Activated CD4-positive, alpha-beta T cell treated with anti-CD3 and anti-CD28 coated beads, Interleukin-2, amount 10 ng/mL, durations not matched to agents 24 days and 14 days (primary cell): ENCODE measurements around the gene SEPSECS. TPM values are rescaled to one million over a fixed set of nuclear protein-coding genes. Genes with fewer than 3 reads are reported as not detected.
A peak's percentile ranks its signal among the peaks of the same experiment; 100 is the strongest.

ENCODE experiments used
- DNase-seq: peaks from one replicate; pipeline ENCODE4 v3.0.0; 2022
- H3K27ac Mint-ChIP-seq: one replicate; pipeline ENCODE4 v1.8.0; 2022; ENCODE audit warnings: mild to moderate bottlenecking, mixed read lengths
- H3K27me3 Mint-ChIP-seq: one replicate; pipeline ENCODE4 v1.8.0; 2022; ENCODE audit warnings: mixed read lengths
- H3K36me3 Mint-ChIP-seq: one replicate; pipeline ENCODE4 v1.8.0; 2022; ENCODE audit warnings: low read depth, mild to moderate bottlenecking, mixed read lengths
- H3K4me1 Mint-ChIP-seq: one replicate; pipeline ENCODE4 v1.8.0; 2021; ENCODE audit warnings: mixed read lengths
- H3K4me3 Mint-ChIP-seq: one replicate; pipeline ENCODE4 v1.8.0; 2022; ENCODE audit warnings: mild to moderate bottlenecking, moderate library complexity, mixed read lengths
- H3K9me3 Mint-ChIP-seq: one replicate; pipeline ENCODE4 v1.8.0; 2021; ENCODE audit warnings: mixed read lengths
- intact Hi-C: fragments of 100-400 bp; cut with micrococcal nuclease; formaldehyde crosslinking; loops from one replicate; pipeline ENCODE4 v1.15.1; 2023
- total RNA-seq: library from RNA; stranded (reverse); gene quantifications from 2 replicates; pipeline ENCODE4 v1.2.3, GENCODE V29; 2022

The SEPSECS gene
- total RNA-seq: 12.0 and 13.2 TPM in 2 replicates

DNA sequence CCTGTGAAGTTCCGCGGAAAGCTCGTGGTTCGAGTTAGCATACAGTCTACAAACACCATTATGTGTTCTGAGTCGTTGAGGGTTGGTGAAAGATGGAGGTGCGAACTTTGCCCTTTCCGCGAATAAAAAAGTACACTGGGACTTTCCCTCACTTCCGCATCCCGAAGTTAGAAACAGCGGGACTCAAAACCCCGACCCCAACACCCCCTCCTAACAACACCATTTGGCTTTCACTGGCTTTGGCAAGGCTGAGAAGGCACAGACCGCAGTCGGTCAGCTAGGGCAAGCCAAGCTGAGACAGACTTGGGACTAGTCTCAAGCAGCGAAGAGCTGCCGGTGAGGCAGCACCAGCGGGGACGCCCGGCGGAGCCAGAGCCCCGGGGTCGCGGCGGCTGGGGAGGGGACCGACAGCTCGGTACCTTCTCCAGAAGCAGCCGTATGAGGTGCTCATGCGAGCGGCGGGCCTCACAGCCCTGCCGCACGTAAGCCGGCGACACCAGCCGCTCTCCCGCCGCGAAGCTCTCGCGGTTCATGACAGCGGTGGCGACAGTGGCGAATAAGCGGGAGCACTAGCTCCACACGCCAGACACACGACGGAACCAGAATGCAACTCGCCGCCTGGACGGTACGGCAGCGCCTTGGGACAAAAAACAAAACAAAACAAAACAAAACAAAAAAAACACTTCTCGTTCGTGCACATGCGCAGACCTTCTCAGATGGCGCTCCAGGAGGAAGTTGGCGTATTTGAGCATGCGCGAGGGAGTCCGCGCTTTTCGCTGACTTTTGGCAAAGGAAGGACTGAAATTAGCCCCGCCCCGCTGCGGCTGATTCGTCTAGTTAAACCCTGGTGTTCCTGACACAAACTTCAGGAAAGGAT lies at the start of gene SEPSECS:
Gene SEPSECS (minus strand): TSS at position 613 of the 877 bp plus-strand sequence. CDS start 80 bp downstream, at position 533.
- Mint-ChIP-seq H3K4me3 (peak within 1 kb of the TSS; percentile 85), H3K36me3 (peaks cover 22% of the 10 kb centered on the region), H3K27ac (peak within 1 kb of the TSS; percentile 100), H3K27me3 (peaks cover 2% of the 10 kb centered on the region), H3K4me1 (peaks cover 33% of the 10 kb centered on the region), H3K9me3 (no peaks in the 10 kb centered on the region)
- DNase-seq: peak; percentile 98
- intact Hi-C loops: loop anchor here (1.0 to 10.0 kb wide), 9 partner anchors 19 to 1425 kb away; partner anchors contain the start of genes ANAPC4, DHX15, SMIM20 and TBC1D19

DNA sequence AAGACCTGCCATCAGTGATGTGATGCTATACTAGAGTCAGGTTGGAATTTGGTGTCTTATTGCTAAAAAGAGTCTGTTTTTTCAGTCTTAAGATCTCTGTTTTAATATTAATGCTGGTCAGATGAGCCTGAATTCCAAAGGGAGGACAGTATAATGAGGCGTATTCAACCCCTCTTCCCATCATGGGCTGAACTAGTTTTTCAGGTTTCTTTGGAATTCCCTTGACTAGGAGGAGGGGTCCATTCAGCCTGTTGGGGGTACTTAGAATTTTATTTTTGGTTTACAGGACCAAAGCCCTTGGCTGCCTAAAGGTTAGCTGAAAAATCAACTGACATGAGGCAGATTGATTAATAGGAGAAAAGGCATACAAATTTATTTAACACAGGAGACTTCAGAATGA lies 49.5 kb upstream of the SEPSECS start:
- H3K36me3 Mint-ChIP-seq: no peaks in the 10 kb centered on the region
- no peaks in the 10 kb centered on the region for H3K27me3 Mint-ChIP-seq
- no peaks in the 10 kb centered on the region for H3K4me1 Mint-ChIP-seq
- DNase-seq: no peak
- H3K27ac Mint-ChIP-seq: no peak overlapping the region
- intact Hi-C loops: no loop called here
- H3K9me3 Mint-ChIP-seq: peaks cover 4% of the 10 kb centered on the region
- no peak overlapping the region for H3K4me3 Mint-ChIP-seq

GRCh38 chr4:25207997-25208396 lies 47.7 kb upstream of the SEPSECS start:
- Mint-ChIP-seq H3K36me3 (no peaks in the 10 kb centered on the region), H3K27ac (no peak overlapping the region), H3K4me1 (no peaks in the 10 kb centered on the region), H3K9me3 (no peaks in the 10 kb centered on the region), H3K27me3 (no peaks in the 10 kb centered on the region), H3K4me3 (no peak overlapping the region)
- intact Hi-C loops: no loop called here
- DNase-seq: no peak

DNA sequence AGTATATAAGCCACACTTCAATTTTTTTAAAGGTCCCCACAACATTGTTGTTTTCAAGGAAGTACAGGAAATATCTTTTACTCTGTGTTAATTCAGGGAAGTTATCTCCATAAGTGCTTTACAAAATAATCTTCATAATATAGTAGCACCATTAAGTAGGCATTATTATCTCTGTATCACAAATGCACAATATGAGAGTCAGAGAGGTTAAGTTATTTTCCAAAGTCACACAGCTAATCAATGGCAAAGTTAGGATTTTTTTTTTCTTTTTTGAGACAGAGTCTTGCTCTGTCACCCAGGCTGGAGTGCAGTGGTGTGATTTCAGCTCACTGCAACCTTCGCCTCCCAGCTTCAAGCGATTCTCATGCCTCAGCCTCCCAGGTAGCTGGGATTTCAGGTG lies 38.5 kb upstream of the SEPSECS start:
- no peak for DNase-seq
- Mint-ChIP-seq H3K4me3 (no peak overlapping the region), H3K9me3 (peaks cover 11% of the 10 kb centered on the region), H3K4me1 (peaks cover 4% of the 10 kb centered on the region), H3K36me3 (peaks cover 7% of the 10 kb centered on the region), H3K27ac (no peak overlapping the region), H3K27me3 (no peaks in the 10 kb centered on the region)
- intact Hi-C loops: no loop called here

GRCh38 chr4:25190407-25190806 lies 30.2 kb upstream of the SEPSECS start:
- intact Hi-C loops: no loop called here
- no peak for DNase-seq
- Mint-ChIP-seq H3K4me3 (no peak overlapping the region), H3K27ac (no peak overlapping the region), H3K27me3 (no peaks in the 10 kb centered on the region), H3K4me1 (peaks cover 4% of the 10 kb centered on the region), H3K9me3 (no peaks in the 10 kb centered on the region), H3K36me3 (peaks cover 1% of the 10 kb centered on the region)

DNA sequence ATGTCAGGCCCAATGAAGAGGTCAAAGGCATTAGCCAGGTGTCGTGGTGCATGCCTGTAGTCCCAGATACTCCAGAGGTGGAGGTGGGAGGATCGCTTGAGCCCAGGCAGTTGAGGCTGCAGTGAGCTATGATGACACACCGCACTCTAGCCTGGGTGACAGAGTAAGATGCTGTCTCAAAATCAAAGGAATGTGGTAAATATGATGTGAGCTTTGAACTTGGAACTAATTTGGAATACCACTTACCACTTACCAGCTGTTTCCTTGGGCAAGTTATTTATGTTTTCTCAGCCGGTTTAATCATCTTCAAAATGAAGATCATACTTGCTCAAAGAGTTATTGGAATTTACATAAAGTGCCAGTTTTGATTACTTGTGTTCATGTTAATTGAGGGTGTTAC lies 23.8 kb upstream of the SEPSECS start:
- H3K9me3 Mint-ChIP-seq: no peaks in the 10 kb centered on the region
- H3K4me1 Mint-ChIP-seq: peaks cover 10% of the 10 kb centered on the region
- DNase-seq: no peak
- intact Hi-C loops: loop anchor here (5.0 kb wide), 1 partner anchor 48 kb away; the partner anchor contains the start of gene PI4K2B
- peaks cover 1% of the 10 kb centered on the region for H3K36me3 Mint-ChIP-seq
- H3K4me3 Mint-ChIP-seq: no peak overlapping the region
- H3K27me3 Mint-ChIP-seq: no peaks in the 10 kb centered on the region
- H3K27ac Mint-ChIP-seq: no peak overlapping the region

DNA sequence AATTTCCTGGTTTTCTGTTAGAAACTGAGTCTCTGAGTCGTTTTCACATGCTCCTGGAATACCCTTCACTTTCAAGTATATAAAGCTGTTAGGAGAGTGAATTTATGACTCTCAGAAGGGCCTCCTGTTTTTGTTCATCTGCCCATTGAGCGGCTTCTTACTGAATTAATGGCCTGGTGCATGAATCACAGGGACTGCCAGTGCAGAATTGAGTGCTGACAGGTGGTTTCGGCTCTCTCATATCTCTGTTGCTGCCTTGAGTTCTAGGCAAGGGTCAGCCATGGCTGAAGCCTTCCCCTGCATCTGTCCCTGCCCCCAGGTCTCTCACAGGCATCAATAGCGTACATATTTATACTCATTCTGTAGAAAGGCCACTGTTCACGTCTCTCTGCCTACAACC lies 22.7 kb upstream of the SEPSECS start:
- intact Hi-C loops: loop anchor here (5.0 kb wide), 1 partner anchor 49 kb away; the partner anchor contains the start of gene PI4K2B
- no peak overlapping the region for H3K27ac Mint-ChIP-seq
- H3K4me3 Mint-ChIP-seq: no peak overlapping the region
- DNase-seq: no peak
- H3K36me3 Mint-ChIP-seq: no peaks in the 10 kb centered on the region
- H3K9me3 Mint-ChIP-seq: no peaks in the 10 kb centered on the region
- peaks cover 19% of the 10 kb centered on the region for H3K4me1 Mint-ChIP-seq
- H3K27me3 Mint-ChIP-seq: no peaks in the 10 kb centered on the region

DNA sequence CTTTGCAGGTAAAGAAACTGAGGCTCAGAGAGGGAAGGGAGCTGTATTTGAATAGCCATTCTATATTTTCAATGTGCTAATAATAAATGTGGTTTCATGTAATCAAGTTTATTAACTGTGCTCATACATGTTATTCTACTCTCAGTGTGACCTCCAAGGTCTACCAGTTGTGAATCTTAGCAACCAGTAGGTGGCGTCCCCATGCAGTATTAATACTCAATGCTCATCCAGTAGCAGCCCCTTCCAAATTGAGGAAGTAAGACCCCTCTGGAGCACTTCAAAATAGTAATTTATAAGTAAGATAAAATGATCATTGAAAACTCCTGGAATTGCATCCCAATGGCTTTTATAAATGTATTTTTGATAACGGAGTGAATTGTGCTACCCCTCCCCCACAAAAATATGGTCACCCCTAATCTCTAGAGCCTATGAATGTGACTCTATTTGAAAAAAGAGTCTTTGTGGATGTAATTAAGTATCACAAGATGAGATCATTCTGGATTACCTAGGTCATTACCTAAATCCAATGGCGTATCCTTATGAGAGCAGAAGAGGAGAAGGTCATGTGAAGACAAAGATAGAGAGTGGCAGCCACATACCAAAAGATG lies 20.4 kb upstream of the SEPSECS start:
- DNase-seq: peak; percentile 78
- H3K4me1 Mint-ChIP-seq: peaks cover 19% of the 10 kb centered on the region
- no peaks in the 10 kb centered on the region for H3K9me3 Mint-ChIP-seq
- peaks cover 5% of the 10 kb centered on the region for H3K36me3 Mint-ChIP-seq
- no peak overlapping the region for H3K4me3 Mint-ChIP-seq
- H3K27ac Mint-ChIP-seq: no peak overlapping the region
- intact Hi-C loops: loop anchor here (1.0 to 5.0 kb wide), 3 partner anchors 52 to 187 kb away; partner anchors contain the start of genes PI4K2B and ZCCHC4
- no peaks in the 10 kb centered on the region for H3K27me3 Mint-ChIP-seq

DNA sequence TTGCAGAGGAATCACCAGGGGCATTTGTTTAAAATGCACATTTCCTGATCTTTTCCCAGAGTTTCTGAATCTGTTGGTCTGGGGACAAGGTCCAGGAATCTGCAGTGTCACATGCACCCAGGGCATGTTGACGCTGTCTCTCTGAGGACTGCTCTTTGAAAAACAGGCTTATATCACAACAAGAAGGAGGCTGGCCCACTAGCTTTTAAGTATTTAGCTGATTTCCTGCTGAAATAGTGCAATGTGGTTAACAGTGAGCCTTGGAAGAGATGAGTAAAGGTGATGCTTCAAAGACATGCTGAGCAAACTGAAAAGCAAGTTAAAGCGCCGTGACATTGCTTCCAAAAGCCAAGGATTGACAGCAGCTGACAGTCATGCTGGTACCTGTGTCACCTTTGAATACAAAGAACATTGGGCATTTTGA lies 18.6 kb upstream of the SEPSECS start:
- H3K27me3 Mint-ChIP-seq: no peaks in the 10 kb centered on the region
- peaks cover 6% of the 10 kb centered on the region for H3K36me3 Mint-ChIP-seq
- peak; percentile 65 for DNase-seq
- H3K9me3 Mint-ChIP-seq: no peaks in the 10 kb centered on the region
- peaks cover 19% of the 10 kb centered on the region for H3K4me1 Mint-ChIP-seq
- intact Hi-C loops: loop anchor here (1.0 kb wide), 1 partner anchor 19 kb away; the partner anchor contains the start of gene SEPSECS
- H3K27ac Mint-ChIP-seq: no peak overlapping the region
- no peak overlapping the region for H3K4me3 Mint-ChIP-seq

DNA sequence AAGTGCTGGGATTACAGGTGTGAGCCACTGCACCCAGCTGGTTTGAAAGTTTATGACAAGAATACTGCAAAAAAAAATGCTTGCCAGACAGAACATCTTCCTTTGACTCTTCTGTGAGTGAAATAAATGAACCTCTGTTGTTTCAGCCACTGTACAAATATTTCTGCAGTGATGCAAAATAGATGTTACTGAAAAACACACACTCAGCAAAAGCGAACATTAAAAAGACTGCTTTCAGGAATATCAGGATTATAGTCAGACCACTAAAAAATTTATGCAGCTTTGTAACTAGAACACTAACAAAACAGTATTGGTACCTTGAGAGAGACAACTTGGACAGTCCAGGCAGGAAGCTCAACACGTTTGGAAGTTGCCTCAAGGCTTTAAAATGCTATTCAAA lies 16.9 kb upstream of the SEPSECS start:
- Mint-ChIP-seq H3K4me1 (peaks cover 18% of the 10 kb centered on the region), H3K9me3 (no peaks in the 10 kb centered on the region), H3K36me3 (peaks cover 12% of the 10 kb centered on the region), H3K27me3 (no peaks in the 10 kb centered on the region), H3K27ac (no peak overlapping the region), H3K4me3 (no peak overlapping the region)
- intact Hi-C loops: no loop called here
- peak; percentile 47 for DNase-seq

DNA sequence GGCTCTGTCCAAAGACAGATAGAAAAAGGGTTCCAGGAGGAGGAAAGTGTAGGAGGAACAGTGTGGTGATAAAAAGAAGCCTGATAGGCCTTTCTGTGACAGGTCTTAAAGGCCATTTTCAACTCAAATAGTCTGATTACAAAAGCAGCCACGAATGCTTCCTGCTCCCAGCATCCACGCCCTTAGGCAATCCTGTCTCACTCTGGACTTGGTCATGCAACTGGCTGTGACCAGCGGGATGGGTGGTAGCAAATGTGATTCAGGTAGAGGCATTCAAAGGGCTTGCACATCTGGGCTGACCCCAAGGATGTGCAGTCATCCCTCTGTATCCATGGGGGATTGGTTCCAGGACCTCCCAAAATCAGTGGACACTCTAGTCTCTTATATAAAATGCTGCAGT lies 14.4 kb upstream of the SEPSECS start:
- intact Hi-C loops: no loop called here
- Mint-ChIP-seq H3K4me3 (no peak overlapping the region), H3K4me1 (peaks cover 16% of the 10 kb centered on the region), H3K27ac (no peak overlapping the region), H3K27me3 (no peaks in the 10 kb centered on the region), H3K9me3 (no peaks in the 10 kb centered on the region), H3K36me3 (peaks cover 26% of the 10 kb centered on the region)
- peak; percentile 46 for DNase-seq

GRCh38 chr4:25172961-25173915 lies 13.0 kb upstream of the SEPSECS start:
- no peak overlapping the region for H3K27ac Mint-ChIP-seq
- H3K4me3 Mint-ChIP-seq: no peak overlapping the region
- peaks cover 28% of the 10 kb centered on the region for H3K36me3 Mint-ChIP-seq
- peaks cover 2% of the 10 kb centered on the region for H3K4me1 Mint-ChIP-seq
- intact Hi-C loops: no loop called here
- no peaks in the 10 kb centered on the region for H3K9me3 Mint-ChIP-seq
- H3K27me3 Mint-ChIP-seq: no peaks in the 10 kb centered on the region
- peak; percentile 37 for DNase-seq

GRCh38 chr4:25171201-25171865 lies 11.1 kb upstream of the SEPSECS start:
- Mint-ChIP-seq H3K27ac (no peak overlapping the region), H3K4me1 (peaks cover 3% of the 10 kb centered on the region), H3K4me3 (no peak overlapping the region), H3K9me3 (no peaks in the 10 kb centered on the region), H3K36me3 (peaks cover 36% of the 10 kb centered on the region), H3K27me3 (no peaks in the 10 kb centered on the region)
- DNase-seq: no peak
- intact Hi-C loops: no loop called here
